Astrocyte (in vitro differentiated cells and primary cell): ENCODE results near the gene KDM6A.

Experiments
- CTCF ChIP-seq: IDR thresholded peaks from 2 replicates; pipeline ENCODE4 v1.5.1; 2011; ENCODE audit warnings: low read depth, mild to moderate bottlenecking, inconsistent platforms, low read length, moderate library complexity; ENCODE audit not compliant: insufficient read depth
- EZH2 ChIP-seq: IDR thresholded peaks from 2 replicates; pipeline ENCODE4 v1.6.1; 2012; ENCODE audit warnings: mild to moderate bottlenecking, low read length, inconsistent platforms; ENCODE audit not compliant: insufficient read depth

- TF ChIP-seq CTCF (no peak), EZH2 (no peak)
Measured at GRCh38 chrX:44962944-44963343, 90.0 kb downstream of the KDM6A start.
